ENCODE measurements around the gene FUT2. TPM values are rescaled to one million over a fixed set of nuclear protein-coding genes. Genes with fewer than 3 reads are reported as not detected.

The FUT2 gene
- polyA plus RNA-seq, 2 of the 4 experiments (the other 2 are of a cell fraction), result not detected

DNA sequence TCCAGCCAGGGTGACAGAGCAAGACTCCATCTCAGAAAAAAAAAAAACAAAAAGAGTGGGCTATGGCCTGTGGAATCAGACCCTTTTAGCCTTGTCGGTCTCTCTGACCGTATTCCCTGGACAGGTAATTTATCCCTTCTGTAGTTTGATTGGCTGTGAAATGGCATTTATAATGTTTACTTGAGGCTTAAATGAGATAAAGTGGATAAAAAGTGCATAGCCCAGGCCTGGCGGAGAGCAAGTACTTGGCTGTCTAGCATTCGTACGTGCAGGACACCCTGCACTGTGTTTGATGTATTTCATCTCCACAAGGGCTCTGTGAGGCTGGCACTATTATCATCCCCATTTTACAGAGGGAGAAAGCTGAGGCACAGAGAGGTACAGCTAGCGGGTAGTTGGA, 30.0 kb upstream of the FUT2 start:
- TF ChIP-seq HDAC2 (IDR thresholded peaks at IDR 0.05) (no peak), PHF8 (IDR thresholded peaks at IDR 0.05; ENCODE audit: borderline replicate concordance, low read depth) (no peak)
- H3K27ac ChIP-seq, result no peak overlapping the region
- POLR2A ChIA-PET, result no interaction called here
- H3K9me3 ChIP-seq, result no peaks in the 10 kb centered on the region
- no peak overlapping the region for H3K4me2 ChIP-seq
- CTCF ChIA-PET, result interaction anchor here (1.1 to 7.8 kb wide), 3 partner anchors 10 to 20 kb away, joined by 4 to 68 read pairs (median 5); partner anchors contain the start of gene CA11
- ATAC-seq (no peak), DNase-seq (ENCODE audit: low read depth in 1 of 2, low spot score in 1 of 2) (no peak), FAIRE-seq (peak; percentile 13)
- WGBS (ENCODE audit: missing lambda C conversion rate), result 86% methylated on average over 6 of the region's 6 CpGs
- H3K4me3 ChIP-seq, result no peak overlapping the region
- H3K4me1 ChIP-seq, result no peaks in the 10 kb centered on the region

DNA sequence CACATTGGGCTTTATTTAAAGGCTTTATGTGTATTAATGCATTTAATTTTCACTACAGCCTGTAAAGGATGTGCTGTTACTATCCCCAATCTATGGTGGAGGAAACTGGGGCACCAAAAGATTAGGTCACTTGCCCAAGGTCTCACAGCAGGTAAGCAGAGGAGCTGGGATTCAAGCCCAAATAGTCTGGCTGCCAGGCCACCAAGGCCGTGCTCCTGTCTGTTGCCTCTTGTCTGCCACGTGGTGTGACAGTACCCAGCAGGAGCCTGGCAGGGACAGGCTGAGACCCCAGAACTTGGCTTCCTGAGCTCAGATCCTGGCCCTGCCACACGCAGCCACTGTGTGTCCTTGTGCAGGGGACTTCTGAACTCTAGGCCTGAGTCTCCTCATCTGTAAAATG, 27.4 kb upstream of the FUT2 start:
- CTCF ChIA-PET, result interaction anchor here (2.2 to 7.8 kb wide), 3 partner anchors 8 to 70 kb away, joined by 8 to 68 read pairs (median 9); partner anchors contain the start of gene CA11
- TF ChIP-seq EHMT2 (IDR thresholded peaks at IDR 0.05; ENCODE audit: low read depth), result no peak
- H3K27ac ChIP-seq, result no peak overlapping the region
- H3K4me2 ChIP-seq, result no peak overlapping the region
- H3K9me3 ChIP-seq, result no peaks in the 10 kb centered on the region
- 67% methylated on average over 3 of the region's 3 CpGs for WGBS (ENCODE audit: missing lambda C conversion rate)
- no peak overlapping the region for H3K4me3 ChIP-seq
- ATAC-seq (no peak), FAIRE-seq (no peak), DNase-seq (ENCODE audit: low read depth in 1 of 2, low spot score in 1 of 2) (no peak)
- POLR2A ChIA-PET, result no interaction called here
- H3K4me1 ChIP-seq, result no peaks in the 10 kb centered on the region

DNA sequence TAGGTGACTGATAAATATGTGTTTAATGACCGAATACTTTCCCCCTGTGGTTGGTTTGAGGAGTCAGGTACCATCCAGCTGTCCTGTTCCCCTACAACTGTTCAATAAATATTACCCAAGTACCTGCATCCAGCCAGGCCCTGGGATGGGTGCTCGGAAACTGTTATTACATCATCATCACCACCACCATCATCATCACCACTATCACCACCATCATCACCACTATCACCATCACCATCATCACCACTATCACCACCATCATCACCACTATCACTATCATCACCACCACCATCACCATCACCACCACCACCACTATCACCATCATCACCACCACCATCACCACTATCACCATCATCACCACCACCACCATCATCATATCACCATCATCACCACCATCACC, 27.0 kb upstream of the FUT2 start:
- no peak for FAIRE-seq
- POLR2A ChIA-PET, result no interaction called here
- no peak for TF ChIP-seq CHD4 (IDR thresholded peaks at IDR 0.05; ENCODE audit: borderline replicate concordance)
- no peak for TF ChIP-seq CEBPB (IDR thresholded peaks at IDR 0.05)
- TF ChIP-seq MAFK (IDR thresholded peaks at IDR 0.05; ENCODE audit: partially characterized antibody), result no peak
- no peak for TF ChIP-seq HEYL (CRISPR knock-in tag; IDR thresholded peaks at IDR 0.05)
- no peak for TF ChIP-seq EP300 (IDR thresholded peaks at IDR 0.05)
- no peak for TF ChIP-seq KDM1A (IDR thresholded peaks at IDR 0.05; ENCODE audit: low read depth)
- TF ChIP-seq HOXB13 (CRISPR knock-in tag; IDR thresholded peaks at IDR 0.05; ENCODE audit: low read depth), result no peak
- no peak for TF ChIP-seq CBX8 (IDR thresholded peaks at IDR 0.05)
- TF ChIP-seq RFX5 (IDR thresholded peaks at IDR 0.05), result no peak
- TF ChIP-seq HOXA7 (CRISPR knock-in tag; IDR thresholded peaks at IDR 0.05), result no peak
- TF ChIP-seq ZFP36 (IDR thresholded peaks at IDR 0.05; ENCODE audit: borderline replicate concordance, partially characterized antibody), result no peak
- no peak for TF ChIP-seq ZSCAN20 (CRISPR knock-in tag; IDR thresholded peaks at IDR 0.05)
- no peak for TF ChIP-seq TP53 (CRISPR knock-in tag; IDR thresholded peaks at IDR 0.05)
- TF ChIP-seq, protein P1, sequence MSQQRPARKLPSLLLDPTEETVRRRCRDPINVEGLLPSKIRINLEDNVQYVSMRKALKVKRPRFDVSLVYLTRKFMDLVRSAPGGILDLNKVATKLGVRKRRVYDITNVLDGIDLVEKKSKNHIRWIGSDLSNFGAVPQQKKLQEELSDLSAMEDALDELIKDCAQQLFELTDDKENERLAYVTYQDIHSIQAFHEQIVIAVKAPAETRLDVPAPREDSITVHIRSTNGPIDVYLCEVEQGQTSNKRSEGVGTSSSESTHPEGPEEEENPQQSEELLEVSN (IDR thresholded peaks at IDR 0.05; ENCODE audit: borderline replicate concordance, low read depth), result no peak
- TF ChIP-seq FOSB (CRISPR knock-in tag; IDR thresholded peaks at IDR 0.05), result no peak
- no peak for TF ChIP-seq ESRRA (IDR thresholded peaks at IDR 0.05; ENCODE audit: borderline replicate concordance, low read length)
- no peak for TF ChIP-seq HDAC2 (IDR thresholded peaks at IDR 0.05)
- TF ChIP-seq RCOR1 (IDR thresholded peaks at IDR 0.05; ENCODE audit: low read depth, low read length), result no peak
- TF ChIP-seq, protein P2, sequence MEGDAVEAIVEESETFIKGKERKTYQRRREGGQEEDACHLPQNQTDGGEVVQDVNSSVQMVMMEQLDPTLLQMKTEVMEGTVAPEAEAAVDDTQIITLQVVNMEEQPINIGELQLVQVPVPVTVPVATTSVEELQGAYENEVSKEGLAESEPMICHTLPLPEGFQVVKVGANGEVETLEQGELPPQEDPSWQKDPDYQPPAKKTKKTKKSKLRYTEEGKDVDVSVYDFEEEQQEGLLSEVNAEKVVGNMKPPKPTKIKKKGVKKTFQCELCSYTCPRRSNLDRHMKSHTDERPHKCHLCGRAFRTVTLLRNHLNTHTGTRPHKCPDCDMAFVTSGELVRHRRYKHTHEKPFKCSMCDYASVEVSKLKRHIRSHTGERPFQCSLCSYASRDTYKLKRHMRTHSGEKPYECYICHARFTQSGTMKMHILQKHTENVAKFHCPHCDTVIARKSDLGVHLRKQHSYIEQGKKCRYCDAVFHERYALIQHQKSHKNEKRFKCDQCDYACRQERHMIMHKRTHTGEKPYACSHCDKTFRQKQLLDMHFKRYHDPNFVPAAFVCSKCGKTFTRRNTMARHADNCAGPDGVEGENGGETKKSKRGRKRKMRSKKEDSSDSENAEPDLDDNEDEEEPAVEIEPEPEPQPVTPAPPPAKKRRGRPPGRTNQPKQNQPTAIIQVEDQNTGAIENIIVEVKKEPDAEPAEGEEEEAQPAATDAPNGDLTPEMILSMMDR (IDR thresholded peaks at IDR 0.05), result no peak
- TF ChIP-seq, protein P3, sequence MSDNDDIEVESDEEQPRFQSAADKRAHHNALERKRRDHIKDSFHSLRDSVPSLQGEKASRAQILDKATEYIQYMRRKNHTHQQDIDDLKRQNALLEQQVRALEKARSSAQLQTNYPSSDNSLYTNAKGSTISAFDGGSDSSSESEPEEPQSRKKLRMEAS (IDR thresholded peaks at IDR 0.05), result no peak
- no peak for DNase-seq (ENCODE audit: low read depth in 1 of 2, low spot score in 1 of 2)
- H3K4me3 ChIP-seq, result no peak overlapping the region
- H3K4me2 ChIP-seq, result no peak overlapping the region
- H3K27ac ChIP-seq, result no peak overlapping the region
- CTCF ChIA-PET, result interaction anchor here (2.2 to 2.6 kb wide), 2 partner anchors 23 to 70 kb away, joined by 8 to 9 read pairs; partner anchors contain the start of gene CA11
- no peaks in the 10 kb centered on the region for H3K4me1 ChIP-seq
- no peak for ATAC-seq
- WGBS (ENCODE audit: missing lambda C conversion rate), result 77% methylated on average over 2 of the region's 2 CpGs
- H3K9me3 ChIP-seq, result no peaks in the 10 kb centered on the region

Data from A549 (cell line).